Duodenal mucosa (tissue), 2 donors: ENCODE data around the gene TRIM31.

Experiments used
- H3K27ac ChIP-seq: one replicate; pipeline ENCODE4 v1.7.0; 2013; ENCODE audit warnings: low read depth, low read length
- H3K27me3 ChIP-seq, 2 donors: one replicate each; pipeline ENCODE4 v1.7.0; 2013; ENCODE audit warnings: low read length in 2 of 2, control low read depth in 1 of 2; ENCODE audit not compliant: insufficient read depth in 2 of 2, control insufficient read depth in 1 of 2
- H3K36me3 ChIP-seq, 2 donors: one replicate each; pipeline ENCODE4 v1.7.0; 2013; ENCODE audit warnings: low read length in 2 of 2, control low read depth in 1 of 2; ENCODE audit not compliant: insufficient read depth in 2 of 2, control insufficient read depth in 1 of 2
- H3K4me1 ChIP-seq, 2 donors: one replicate each; pipeline ENCODE4 v1.7.0; 2013; ENCODE audit warnings: low read length in 2 of 2, control low read depth in 1 of 2; ENCODE audit not compliant: insufficient read depth in 2 of 2, control insufficient read depth in 1 of 2
- H3K4me3 ChIP-seq, 2 donors: one replicate each; pipeline ENCODE4 v1.7.0; 2013; ENCODE audit warnings: low read length in 2 of 2, low read depth in 1 of 2
- H3K9ac ChIP-seq, 2 donors: one replicate each; pipeline ENCODE4 v1.7.0; 2013; ENCODE audit warnings: low read length in 2 of 2, low read depth in 1 of 2
- H3K9me3 ChIP-seq, 2 donors: one replicate each; pipeline ENCODE4 v1.7.0; 2013; ENCODE audit warnings: low read length in 2 of 2, control low read depth in 1 of 2; ENCODE audit not compliant: control insufficient read depth in 1 of 2

TRIM31 gene

DNA sequence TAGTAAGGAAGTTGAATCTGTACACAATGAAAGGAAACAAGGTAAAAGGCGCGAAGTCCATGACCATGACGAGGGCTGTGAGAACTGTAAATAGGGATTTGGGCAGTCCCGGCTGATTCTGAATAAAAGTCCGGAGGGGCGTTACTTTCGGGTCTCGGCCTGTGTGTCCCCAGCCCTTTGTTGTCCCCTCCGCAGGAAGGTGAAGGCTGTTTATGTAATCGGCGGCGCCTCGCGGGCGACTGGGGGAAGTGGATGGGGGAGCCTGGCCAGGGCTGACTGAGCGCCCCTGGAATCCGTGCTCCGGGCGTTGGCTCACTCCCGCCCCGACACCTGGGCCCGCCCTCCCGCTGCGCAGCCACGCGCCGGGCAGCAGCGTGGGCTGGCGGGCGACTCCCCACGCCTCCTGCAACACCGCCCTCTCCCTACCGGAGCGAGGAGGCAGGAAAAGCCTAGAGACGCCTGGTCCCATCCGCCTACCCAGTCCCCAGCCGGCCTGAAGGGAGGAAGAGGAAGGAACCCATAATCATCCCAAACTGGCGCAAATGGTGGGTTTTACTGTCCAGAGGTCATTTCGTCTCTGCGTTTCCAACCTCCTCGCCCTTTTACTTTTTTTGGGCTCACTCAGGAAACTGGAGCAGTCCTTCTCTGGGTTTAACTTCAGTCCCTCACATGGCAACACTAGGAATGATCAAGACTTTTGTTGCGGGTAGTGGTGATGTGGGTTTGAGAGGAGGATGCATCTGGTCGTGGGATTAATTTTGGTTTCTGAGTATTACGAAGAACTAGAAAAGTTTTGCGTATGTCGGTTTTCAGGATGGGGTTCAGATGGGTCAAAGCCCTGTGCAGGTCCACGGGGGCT lies 12.1 kb downstream of the TRIM31 start:
- no peak overlapping the region for H3K27ac ChIP-seq
- peak overlapping the region; percentile 67 to 94 for H3K9ac ChIP-seq
- no peaks in the 10 kb centered on the region for H3K36me3 ChIP-seq
- peaks cover 8 to 12% of the 10 kb centered on the region in 2 donors for H3K27me3 ChIP-seq
- H3K4me3 ChIP-seq = peak overlapping the region; percentile 80 to 82
- H3K9me3 ChIP-seq = no peaks in the 10 kb centered on the region
- H3K4me1 ChIP-seq = peaks cover 42 to 48% of the 10 kb centered on the region in 2 donors

GRCh38 chr6:30100154-30100553 lies 12.7 kb downstream of the TRIM31 start:
- Histone ChIP-seq H3K36me3 (no peaks in the 10 kb centered on the region), H3K27ac (no peak overlapping the region), H3K4me1 (peaks cover 44 to 53% of the 10 kb centered on the region in 2 donors), H3K9ac (peak overlapping the region in 1 of 2 donors; percentile 67), H3K4me3 (peak overlapping the region; percentile 80 to 82), H3K27me3 (peaks cover 8 to 12% of the 10 kb centered on the region in 2 donors), H3K9me3 (no peaks in the 10 kb centered on the region)

- H3K36me3 ChIP-seq = no peaks in the 10 kb centered on the region
- H3K4me3 ChIP-seq = no peak overlapping the region
- H3K9ac ChIP-seq = no peak overlapping the region
- H3K27ac ChIP-seq = no peak overlapping the region
- no peaks in the 10 kb centered on the region for H3K9me3 ChIP-seq
- peaks cover 8 to 12% of the 10 kb centered on the region in 2 donors for H3K27me3 ChIP-seq
- H3K4me1 ChIP-seq = peaks cover 35 to 51% of the 10 kb centered on the region in 2 donors
Observed at GRCh38 chr6:30097902-30098768, 14.8 kb downstream of the TRIM31 start.

DNA sequence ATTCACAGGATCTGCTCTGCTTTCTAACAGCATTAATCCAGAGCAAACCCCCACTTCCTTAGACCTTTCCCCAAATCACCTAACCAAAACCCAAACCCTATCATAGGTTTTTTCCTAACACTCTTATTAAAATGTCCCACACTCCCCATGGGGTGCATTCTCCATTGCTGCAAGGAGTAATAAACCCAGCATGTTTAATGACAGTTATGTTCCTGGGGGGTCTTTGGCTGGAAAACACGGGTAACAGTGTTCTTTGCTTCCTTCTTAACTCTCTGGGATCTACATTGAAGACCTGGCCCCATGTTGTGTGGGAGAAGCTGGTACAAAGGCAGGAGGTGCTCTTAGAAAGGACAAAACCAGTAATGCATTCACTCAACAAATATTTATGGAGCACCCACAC lies 16.1 kb downstream of the TRIM31 start:
- Histone ChIP-seq H3K4me1 (peaks cover 37 to 48% of the 10 kb centered on the region in 2 donors), H3K27me3 (peaks cover 8 to 14% of the 10 kb centered on the region in 2 donors)

DNA sequence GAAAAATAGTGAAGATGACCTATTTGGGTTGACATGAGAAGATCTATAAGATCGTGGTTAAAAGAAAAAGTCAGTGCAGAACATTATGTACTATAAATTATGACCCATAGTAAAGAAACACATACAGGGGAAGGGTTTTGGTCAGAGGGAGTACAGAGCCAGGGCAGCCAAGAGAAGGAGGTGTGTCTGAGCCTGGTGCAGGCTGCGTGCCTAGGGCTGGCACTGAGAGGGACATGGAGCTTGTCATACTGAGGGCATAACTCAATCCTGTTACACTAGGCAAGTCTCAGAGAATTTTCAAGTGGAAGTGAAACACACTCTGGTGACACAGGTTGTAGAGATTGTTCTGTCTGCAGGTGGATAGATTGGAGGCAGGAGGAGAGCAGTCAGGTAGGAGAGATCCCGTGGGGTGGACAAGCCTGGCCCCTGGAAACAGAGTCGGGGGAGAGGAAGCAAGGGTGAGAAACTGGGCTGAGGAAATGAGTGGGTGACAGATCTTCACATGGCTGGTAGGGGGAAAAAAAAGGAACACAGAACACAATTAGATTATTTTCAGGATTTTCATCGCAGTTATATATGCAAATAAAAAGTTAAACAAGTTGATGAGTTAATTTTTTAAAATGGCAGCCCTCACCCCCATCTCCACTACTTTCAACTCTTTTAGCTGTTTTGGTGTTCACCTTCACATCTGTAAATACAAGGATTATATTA lies 18.8 kb downstream of the TRIM31 start:
- H3K4me3 ChIP-seq = no peak overlapping the region
- H3K9me3 ChIP-seq = no peaks in the 10 kb centered on the region
- no peak overlapping the region for H3K9ac ChIP-seq
- peaks cover 3 to 14% of the 10 kb centered on the region in 2 donors for H3K27me3 ChIP-seq
- H3K27ac ChIP-seq = no peak overlapping the region
- H3K36me3 ChIP-seq = no peaks in the 10 kb centered on the region
- peaks cover 28 to 32% of the 10 kb centered on the region in 2 donors for H3K4me1 ChIP-seq

More for the DNA sequence above, 16.1 kb downstream of the TRIM31 start:
- Histone ChIP-seq H3K36me3 (no peaks in the 10 kb centered on the region), H3K9ac (no peak overlapping the region), H3K27ac (no peak overlapping the region), H3K4me3 (no peak overlapping the region), H3K9me3 (no peaks in the 10 kb centered on the region)

DNA sequence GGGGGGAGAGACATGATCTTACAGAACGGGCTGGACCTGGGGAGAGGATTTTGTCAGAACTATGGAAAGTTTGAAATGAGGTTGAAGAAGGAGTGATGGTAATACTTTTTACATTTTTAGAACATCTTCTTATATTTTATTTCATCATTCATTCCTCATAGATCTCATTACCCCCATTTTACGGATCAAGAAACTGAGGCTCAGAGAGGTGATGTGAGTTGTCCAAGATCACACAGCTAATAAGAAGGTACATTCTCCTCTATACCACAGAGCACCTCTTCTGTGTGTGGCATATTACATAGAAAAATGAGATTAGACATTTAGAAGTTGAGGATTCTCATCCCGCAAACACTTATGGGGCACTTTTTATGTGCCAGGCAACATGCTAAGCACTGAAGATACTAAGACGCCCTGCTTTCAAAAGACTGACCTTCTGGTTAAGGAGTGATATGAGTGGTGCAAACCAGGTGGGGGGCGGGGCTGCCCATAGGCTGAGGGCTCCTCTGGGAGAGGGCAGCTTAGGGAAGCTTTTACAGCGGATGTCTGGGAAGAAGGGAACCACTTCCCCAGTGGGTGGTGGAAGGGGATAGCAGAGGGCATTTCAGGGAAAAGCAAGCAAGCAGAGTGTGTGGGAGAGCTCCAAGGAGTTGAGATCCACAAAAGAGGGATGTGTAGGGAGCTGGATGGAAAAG lies 19.9 kb downstream of the TRIM31 start:
- Histone ChIP-seq H3K9me3 (no peaks in the 10 kb centered on the region), H3K4me1 (peaks cover 22 to 30% of the 10 kb centered on the region in 2 donors), H3K4me3 (no peak overlapping the region), H3K27ac (no peak overlapping the region), H3K36me3 (no peaks in the 10 kb centered on the region), H3K27me3 (peaks cover 1 to 14% of the 10 kb centered on the region in 2 donors), H3K9ac (no peak overlapping the region)

DNA sequence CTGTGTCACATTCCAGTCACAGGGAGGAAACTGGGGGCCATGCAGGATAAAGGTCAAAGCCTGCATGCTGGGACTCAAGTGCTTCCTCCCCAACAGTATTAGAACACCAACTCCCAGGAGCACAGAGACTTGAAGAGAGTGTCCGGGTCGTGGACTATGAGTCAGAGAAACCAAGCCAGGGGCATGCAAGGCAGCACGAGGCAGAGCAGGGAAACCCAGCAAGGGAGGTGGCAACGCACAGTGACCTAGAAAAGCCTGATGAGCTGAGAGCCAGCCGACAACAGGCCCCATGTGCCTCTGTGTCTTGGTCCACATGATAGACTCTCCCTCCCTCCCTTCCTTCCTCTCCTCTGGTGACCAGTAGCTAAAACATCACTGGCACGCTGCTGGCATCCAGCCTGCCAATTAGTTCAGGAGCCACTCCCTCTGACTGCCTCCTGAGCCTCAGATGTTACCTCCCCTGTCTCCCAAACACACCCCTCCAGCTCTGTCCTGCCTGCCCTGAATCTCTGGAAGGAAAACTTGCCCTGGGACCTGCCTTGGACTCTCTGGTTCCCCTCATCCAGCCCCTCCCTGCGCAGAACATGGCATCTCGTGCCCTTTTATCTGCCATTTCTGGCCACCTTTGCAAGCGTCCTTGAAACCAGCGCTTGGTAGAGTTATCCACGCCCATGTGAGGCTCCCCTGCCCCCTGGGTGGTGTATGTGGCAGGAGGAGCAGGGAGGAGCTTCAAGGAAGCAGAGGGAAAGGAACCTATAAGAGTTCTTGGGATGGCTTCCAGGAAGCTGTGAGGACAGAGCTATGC lies 21.1 kb downstream of the TRIM31 start:
- Histone ChIP-seq H3K36me3 (no peaks in the 10 kb centered on the region), H3K9me3 (no peaks in the 10 kb centered on the region), H3K9ac (peak overlapping the region; percentile 25 to 42), H3K4me3 (peak overlapping the region in 1 of 2 donors; percentile 18), H3K4me1 (peaks cover 17 to 23% of the 10 kb centered on the region in 2 donors), H3K27ac (peak overlapping the region; percentile 79), H3K27me3 (peaks cover 4 to 5% of the 10 kb centered on the region in 2 donors)

GRCh38 chr6:30087876-30088275 lies 25.0 kb downstream of the TRIM31 start:
- Histone ChIP-seq H3K27ac (no peak overlapping the region), H3K36me3 (no peaks in the 10 kb centered on the region), H3K4me1 (peaks cover 10 to 13% of the 10 kb centered on the region in 2 donors), H3K9ac (no peak overlapping the region), H3K4me3 (no peak overlapping the region), H3K9me3 (no peaks in the 10 kb centered on the region), H3K27me3 (peaks cover 4 to 5% of the 10 kb centered on the region in 2 donors)

- Histone ChIP-seq H3K4me3 (no peak overlapping the region), H3K27me3 (peaks cover 26 to 35% of the 10 kb centered on the region in 2 donors), H3K9ac (no peak overlapping the region), H3K36me3 (no peaks in the 10 kb centered on the region), H3K9me3 (no peaks in the 10 kb centered on the region), H3K27ac (no peak overlapping the region), H3K4me1 (peaks cover 17 to 19% of the 10 kb centered on the region in 2 donors)
Observed at GRCh38 chr6:30077218-30077617, 35.7 kb downstream of the TRIM31 start.
